NCI-H460 (cell line): Measurements from ENCODE around the gene ABCD4. TPM values are rescaled to one million over a fixed set of nuclear protein-coding genes. Genes with fewer than 3 reads are reported as not detected.
A peak's percentile ranks its signal among the peaks of the same experiment; 100 is the strongest.
"Not testable (repeated sequence)": the region's sequence is repeated elsewhere in the genome, so short reads cannot be mapped to it uniquely, and the experiment has no call there.

ENCODE experiments used
- DNase-seq: peaks from one replicate; pipeline ENCODE4 v3.0.0-alpha.2; 2016; ENCODE audit warnings: low read depth; ENCODE audit errors: extremely low read depth
- polyA plus RNA-seq: library from polyadenylated mRNA; depleted of rRNA; stranded (reverse); fragments of >200 nt; gene quantifications from 2 replicates; pipeline ENCODE4 v1.2.3, GENCODE V29; 2014; cell fraction: nucleus; rRNA removed
- total RNA-seq: library from RNA; depleted of rRNA; stranded (reverse); fragments of >200 nt; shearing (Covaris generic); gene quantifications from 2 replicates; pipeline ENCODE4 v1.2.3, GENCODE V29; 2014; rRNA removed

ABCD4 gene
- 24.7 and 26.2 TPM in 2 replicates for total RNA-seq
- 88.9 and 179 TPM in 2 replicates for polyA plus RNA-seq

GRCh38 chr14:74302634-74303569, at the start of gene ABCD4:
ABCD4 (minus strand) TSS chr14:74302934; CDS start chr14:74302912, 22 bp downstream.
- peak; percentile 93 for DNase-seq

GRCh38 chr14:74350928-74351323, 48.2 kb upstream of the ABCD4 start:
- no peak for DNase-seq

GRCh38 chr14:74350211-74350927, 47.6 kb upstream of the ABCD4 start:
- DNase-seq, result no peak

- no peak for DNase-seq
Measured at GRCh38 chr14:74349757-74350156, 47.0 kb upstream of the ABCD4 start.

GRCh38 chr14:74348735-74349463, 46.2 kb upstream of the ABCD4 start:
- no peak for DNase-seq

GRCh38 chr14:74348241-74348734, 45.6 kb upstream of the ABCD4 start, which contains the start of gene VRTN:
VRTN (plus strand) TSS chr14:74348471; CDS start chr14:74356784, 8,313 bp downstream.
- DNase-seq, result no peak

GRCh38 chr14:74347795-74348100, 45.0 kb upstream of the ABCD4 start:
- no peak for DNase-seq

GRCh38 chr14:74347097-74347794, 44.5 kb upstream of the ABCD4 start:
- DNase-seq, result no peak

GRCh38 chr14:74346341-74346740, 43.6 kb upstream of the ABCD4 start:
- no peak for DNase-seq

- no peak for DNase-seq
Measured at GRCh38 chr14:74333909-74334308, 31.2 kb upstream of the ABCD4 start.

- not testable (repeated sequence) for DNase-seq
Measured at GRCh38 chr14:74329950-74330552, 27.3 kb upstream of the ABCD4 start.

- DNase-seq, result no peak
Measured at GRCh38 chr14:74326369-74327152, 23.8 kb upstream of the ABCD4 start.

- no peak for DNase-seq
Measured at GRCh38 chr14:74325446-74325845, 22.7 kb upstream of the ABCD4 start.

- DNase-seq, result peak; percentile 21
Measured at GRCh38 chr14:74324931-74325361, 22.2 kb upstream of the ABCD4 start.

- DNase-seq, result no peak
Measured at GRCh38 chr14:74314576-74314975, 11.8 kb upstream of the ABCD4 start.

GRCh38 chr14:74313601-74314000, 10.9 kb upstream of the ABCD4 start:
- DNase-seq, result no peak

GRCh38 chr14:74312161-74312560, 9.4 kb upstream of the ABCD4 start:
- no peak for DNase-seq

- DNase-seq, result no peak
Measured at GRCh38 chr14:74309125-74310022, 6.6 kb upstream of the ABCD4 start.
